HepG2 (cell line): ENCODE data around the gene RPL35. TPM values are rescaled to one million over a fixed set of nuclear protein-coding genes. Genes with fewer than 3 reads are reported as not detected.
A peak's percentile ranks its signal among the peaks of the same experiment; 100 is the strongest.

Experiments used
- BCL3 ChIP-seq: sonication (generic); formaldehyde crosslinking; IDR thresholded peaks from 2 replicates; pipeline ENCODE4 v1.5.1; 2020; ENCODE audit warnings: mild to moderate bottlenecking, missing genetic modification reagents, moderate library complexity
- BRD4 ChIP-seq: sonication (generic); formaldehyde crosslinking; IDR thresholded peaks from 2 replicates; pipeline ENCODE4 v1.4.0; 2020; ENCODE audit warnings: missing genetic modification reagents
- CC2D1A ChIP-seq: sonication (generic); formaldehyde crosslinking; IDR thresholded peaks from 2 replicates; pipeline ENCODE4 v1.8.1; 2023; ENCODE audit warnings: mild to moderate bottlenecking, missing genetic modification reagents
- EEA1 ChIP-seq: sonication (generic); formaldehyde crosslinking; IDR thresholded peaks from 2 replicates; pipeline ENCODE4 v1.5.1; 2020; ENCODE audit warnings: mild to moderate bottlenecking, missing genetic modification reagents, borderline replicate concordance
- ETV6 ChIP-seq: sonication (generic); formaldehyde crosslinking; conservative IDR thresholded peaks from 2 replicates; pipeline ENCODE4 v1.4.0; 2020; ENCODE audit warnings: missing genetic modification reagents
- FOXA3 ChIP-seq: IDR thresholded peaks from 2 replicates; pipeline ENCODE4 v1.6.1; 2016; ENCODE audit warnings: missing genetic modification reagents, missing compliant biosample characterization
- HES4 ChIP-seq: sonication (generic); formaldehyde crosslinking; IDR thresholded peaks from 2 replicates; pipeline ENCODE4 v1.9.0; 2021; ENCODE audit warnings: mild to moderate bottlenecking, missing genetic modification reagents, borderline replicate concordance
- HMGXB4 ChIP-seq, 2 experiments: sonication (generic) in 1 of 2; formaldehyde crosslinking in 1 of 2; IDR thresholded peaks; 2 replicates each; pipeline versions ENCODE4 v1.4.0 to v1.6.1; 2018 to 2020; ENCODE audit warnings: missing genetic modification reagents in 2 of 2, borderline replicate concordance in 1 of 2, low read depth in 1 of 2, mild to moderate bottlenecking in 1 of 2, missing biosample characterization in 1 of 2
- HNRNPUL1 ChIP-seq: fragments of 200-400 bp; formaldehyde crosslinking; IDR thresholded peaks from 2 replicates; pipeline ENCODE4 v1.6.1; 2017; ENCODE audit warnings: low read depth, mild to moderate bottlenecking, low read length, moderate library complexity
- KLF9 ChIP-seq: IDR thresholded peaks from 2 replicates; pipeline ENCODE4 v1.6.1; 2016; ENCODE audit warnings: low read depth
- KMT2B ChIP-seq: IDR thresholded peaks from 2 replicates; pipeline ENCODE4 v1.6.1; 2016; ENCODE audit warnings: missing genetic modification reagents, missing compliant biosample characterization
- MXD1 ChIP-seq: sonication (generic); formaldehyde crosslinking; IDR thresholded peaks from 2 replicates; pipeline ENCODE4 v1.4.0; 2020; ENCODE audit warnings: mild to moderate bottlenecking, missing genetic modification reagents
- NCOA5 ChIP-seq: sonication (generic); formaldehyde crosslinking; IDR thresholded peaks from 2 replicates; pipeline ENCODE4 v1.4.0; 2020; ENCODE audit warnings: missing genetic modification reagents
- PAF1 ChIP-seq: IDR thresholded peaks from 2 replicates; pipeline ENCODE4 v1.6.1; 2016; ENCODE audit warnings: missing genetic modification reagents, missing compliant biosample characterization
- PHF21A ChIP-seq: sonication (generic); formaldehyde crosslinking; IDR thresholded peaks from 2 replicates; pipeline ENCODE4 v1.5.0; 2020; ENCODE audit warnings: mild to moderate bottlenecking, missing genetic modification reagents
- PHF8 ChIP-seq: sonication (generic); formaldehyde crosslinking; IDR thresholded peaks from 2 replicates; pipeline ENCODE4 v1.5.0; 2020; ENCODE audit warnings: missing genetic modification reagents
- PITX1 ChIP-seq: sonication (generic); formaldehyde crosslinking; IDR thresholded peaks from 2 replicates; pipeline ENCODE4 v1.5.1; 2020; ENCODE audit warnings: mild to moderate bottlenecking, missing genetic modification reagents
- SOX5 ChIP-seq: IDR thresholded peaks from 2 replicates; pipeline ENCODE4 v1.6.1; 2016; ENCODE audit warnings: borderline replicate concordance
- THAP8 ChIP-seq: sonication (generic); formaldehyde crosslinking; IDR thresholded peaks from 2 replicates; pipeline ENCODE4 v1.5.1; 2020; ENCODE audit warnings: missing genetic modification reagents, mild to moderate bottlenecking, borderline replicate concordance
- ZBTB49 ChIP-seq: sonication (generic); formaldehyde crosslinking; IDR thresholded peaks from 2 replicates; pipeline ENCODE4 v1.4.0; 2020; ENCODE audit warnings: missing genetic modification reagents, borderline replicate concordance
- ZBTB8A ChIP-seq: sonication (generic); formaldehyde crosslinking; IDR thresholded peaks from 2 replicates; pipeline ENCODE4 v1.4.0; 2020; ENCODE audit warnings: mild to moderate bottlenecking, low read depth, missing genetic modification reagents, borderline replicate concordance
- ZMYM3 ChIP-seq: sonication (generic); formaldehyde crosslinking; IDR thresholded peaks from 2 replicates; pipeline ENCODE4 v1.5.1; 2020; ENCODE audit warnings: mild to moderate bottlenecking, missing genetic modification reagents
- ZNF678 ChIP-seq: sonication (generic); formaldehyde crosslinking; IDR thresholded peaks from 2 replicates; pipeline ENCODE4 v1.4.0; 2020; ENCODE audit warnings: mild to moderate bottlenecking, missing genetic modification reagents
- polyA plus RNA-seq, 8 experiments: library from polyadenylated mRNA; depleted of rRNA in 3 of 8; stranded (reverse) in 7 of 8; unstranded in 1 of 8; fragments of >200 nt; fragmentation: Illumina TruSeq in 4 of 8; extraction: Trizol in 4 of 8; gene quantifications; 2 replicates each; pipeline versions ENCODE4 v1.2.1 to v1.2.3, GENCODE V29; 2011 to 2016; ENCODE audit warnings: low read depth in 4 of 8, missing spikeins in 1 of 8, mixed read lengths in 1 of 8; ENCODE audit not compliant: insufficient read depth in 1 of 8
- total RNA-seq, 5 experiments: library from RNA; depleted of rRNA; stranded (reverse); fragments of >200 nt; fragmentation: Illumina TruSeq; extraction: Trizol; gene quantifications; 2 replicates each; pipeline ENCODE4 v1.2.3, GENCODE V29; 2016; ENCODE audit warnings: low read depth in 1 of 5

RPL35 gene
- total and polyA plus RNA-seq, 2 of the 13 experiments (the other 11 are each of a cell fraction or from before 2014, with no cell fraction given): 2,153 to 2,935 TPM

GRCh38 chr9:124818431-124819281, 43.1 kb downstream of the RPL35 start (continued):
- TF ChIP-seq ZMYM3 (CRISPR knock-in tag): 0 out of 2 replicates have a peak, but pooled peaks have one; percentile 33
- peak; percentile 64 for TF ChIP-seq PHF21A (CRISPR knock-in tag)
- no peak for TF ChIP-seq NCOA5 (CRISPR knock-in tag)
- peak; percentile 76; the same call in 1 of the 2 replicates for TF ChIP-seq BRD4 (CRISPR knock-in tag)
- TF ChIP-seq CC2D1A (CRISPR knock-in tag): no peak
- TF ChIP-seq FOXA3: no peak
- TF ChIP-seq PITX1 (CRISPR knock-in tag): peak; percentile 36; the same call in 1 of the 2 replicates
- no peak for TF ChIP-seq ZNF678 (CRISPR knock-in tag)
- 0 out of 2 replicates have a peak, but pooled peaks have one; percentile 23 for TF ChIP-seq KLF9
- no peak; the same call in 1 of the 2 replicates for TF ChIP-seq HES4 (CRISPR knock-in tag)
- peak; percentile 53 for TF ChIP-seq PHF8
- TF ChIP-seq ZBTB49 (CRISPR knock-in tag): no peak
- TF ChIP-seq MXD1 (CRISPR knock-in tag): no peak; the same call in 1 of the 2 replicates
- TF ChIP-seq ETV6 (CRISPR knock-in tag): no peak
- 0 out of 4 replicates have a peak, but pooled peaks have one; percentile 2 to 32 for TF ChIP-seq HMGXB4 (CRISPR knock-in tag; IDR thresholded peaks at IDR 0.05; ENCODE audit: borderline replicate concordance in 1 of 2, low read depth in 1 of 2)
- no peak for TF ChIP-seq PAF1 (CRISPR knock-in tag)
- 0 out of 2 replicates have a peak, but pooled peaks have one; percentile 59 for TF ChIP-seq EEA1 (CRISPR knock-in tag)
- no peak for TF ChIP-seq HNRNPUL1
- TF ChIP-seq KMT2B (CRISPR knock-in tag): peak; percentile 69
- no peak for TF ChIP-seq ZBTB8A (CRISPR knock-in tag)
- TF ChIP-seq SOX5: peak; percentile 34; the same call in 1 of the 2 replicates
- TF ChIP-seq THAP8 (CRISPR knock-in tag): no peak
- peak; percentile 47; the same call in 1 of the 2 replicates for TF ChIP-seq BCL3
